ENCODE results near the gene IL1RAPL1.

DNA sequence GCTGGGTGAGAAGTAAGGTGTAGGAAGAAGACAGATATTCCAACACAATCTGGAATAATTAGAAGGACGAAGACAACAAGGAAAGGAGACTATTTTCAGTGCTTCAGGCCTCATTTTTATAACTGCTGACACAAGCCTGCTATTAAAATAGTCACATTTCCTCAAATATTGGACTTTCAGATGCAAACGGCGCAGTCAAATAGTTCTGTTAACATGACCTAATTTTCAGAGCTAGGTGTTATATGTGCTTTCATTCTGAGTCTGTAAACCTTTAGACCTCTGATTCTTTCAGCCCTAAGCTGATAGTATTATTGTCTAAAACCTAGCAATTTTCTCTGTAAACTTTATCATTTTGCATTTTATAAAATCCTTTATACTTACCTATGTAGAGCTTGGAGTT, 261.5 kb downstream of the IL1RAPL1 start:
- TF ChIP-seq POLR2A (IDR thresholded peaks at IDR 0.05; ENCODE audit: low read depth) (no peak), EP300 (IDR thresholded peaks at IDR 0.05) (no peak)
- TF ChIP-seq, protein P1, sequence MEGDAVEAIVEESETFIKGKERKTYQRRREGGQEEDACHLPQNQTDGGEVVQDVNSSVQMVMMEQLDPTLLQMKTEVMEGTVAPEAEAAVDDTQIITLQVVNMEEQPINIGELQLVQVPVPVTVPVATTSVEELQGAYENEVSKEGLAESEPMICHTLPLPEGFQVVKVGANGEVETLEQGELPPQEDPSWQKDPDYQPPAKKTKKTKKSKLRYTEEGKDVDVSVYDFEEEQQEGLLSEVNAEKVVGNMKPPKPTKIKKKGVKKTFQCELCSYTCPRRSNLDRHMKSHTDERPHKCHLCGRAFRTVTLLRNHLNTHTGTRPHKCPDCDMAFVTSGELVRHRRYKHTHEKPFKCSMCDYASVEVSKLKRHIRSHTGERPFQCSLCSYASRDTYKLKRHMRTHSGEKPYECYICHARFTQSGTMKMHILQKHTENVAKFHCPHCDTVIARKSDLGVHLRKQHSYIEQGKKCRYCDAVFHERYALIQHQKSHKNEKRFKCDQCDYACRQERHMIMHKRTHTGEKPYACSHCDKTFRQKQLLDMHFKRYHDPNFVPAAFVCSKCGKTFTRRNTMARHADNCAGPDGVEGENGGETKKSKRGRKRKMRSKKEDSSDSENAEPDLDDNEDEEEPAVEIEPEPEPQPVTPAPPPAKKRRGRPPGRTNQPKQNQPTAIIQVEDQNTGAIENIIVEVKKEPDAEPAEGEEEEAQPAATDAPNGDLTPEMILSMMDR (IDR thresholded peaks at IDR 0.05) = no peak

Measured in esophagus muscularis mucosa (tissue), 4 donors.